ENCODE measurements around the gene TSPAN4.

DNA sequence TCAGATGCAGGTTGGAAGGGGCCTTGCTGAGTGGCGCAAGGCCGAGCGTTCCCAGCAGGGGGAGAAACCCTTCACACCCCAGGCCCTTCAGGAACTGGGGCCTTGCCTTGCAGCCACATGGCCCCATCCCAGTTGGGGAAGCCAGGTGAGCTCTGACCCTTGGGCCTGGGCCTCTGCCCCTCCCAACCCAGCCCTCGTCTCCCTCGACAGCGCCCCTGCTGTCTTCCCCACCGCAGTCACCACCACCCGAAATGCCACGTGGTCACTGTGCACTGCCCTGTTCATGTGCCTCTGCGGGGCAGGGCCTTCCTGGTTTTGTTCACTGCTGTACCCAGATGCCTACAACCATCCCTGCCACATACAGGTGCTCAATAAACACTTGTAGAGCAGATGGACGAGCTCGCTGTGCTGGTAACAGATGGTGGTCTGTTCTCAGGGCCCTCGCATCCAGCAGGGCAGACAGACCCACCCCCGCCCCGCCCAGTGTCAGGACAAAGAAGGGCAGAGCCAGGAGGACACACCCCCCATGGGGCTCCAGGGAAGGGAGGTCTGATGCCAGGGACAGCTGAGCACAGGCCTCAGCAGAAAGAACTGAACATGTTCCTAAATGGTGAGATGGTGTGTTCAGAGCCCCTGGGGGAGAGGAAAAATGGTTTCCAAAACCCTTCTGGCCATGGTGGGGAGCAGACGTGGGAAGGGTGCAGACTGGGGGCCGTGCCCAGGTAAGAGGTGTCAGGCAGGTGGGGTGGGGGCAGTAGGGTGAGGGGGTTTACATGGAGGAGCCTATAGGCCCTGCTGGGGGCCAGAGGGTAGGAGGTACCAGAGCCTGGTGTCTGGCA, 4.0 kb upstream of the TSPAN4 start:
- TF ChIP-seq, protein P1, sequence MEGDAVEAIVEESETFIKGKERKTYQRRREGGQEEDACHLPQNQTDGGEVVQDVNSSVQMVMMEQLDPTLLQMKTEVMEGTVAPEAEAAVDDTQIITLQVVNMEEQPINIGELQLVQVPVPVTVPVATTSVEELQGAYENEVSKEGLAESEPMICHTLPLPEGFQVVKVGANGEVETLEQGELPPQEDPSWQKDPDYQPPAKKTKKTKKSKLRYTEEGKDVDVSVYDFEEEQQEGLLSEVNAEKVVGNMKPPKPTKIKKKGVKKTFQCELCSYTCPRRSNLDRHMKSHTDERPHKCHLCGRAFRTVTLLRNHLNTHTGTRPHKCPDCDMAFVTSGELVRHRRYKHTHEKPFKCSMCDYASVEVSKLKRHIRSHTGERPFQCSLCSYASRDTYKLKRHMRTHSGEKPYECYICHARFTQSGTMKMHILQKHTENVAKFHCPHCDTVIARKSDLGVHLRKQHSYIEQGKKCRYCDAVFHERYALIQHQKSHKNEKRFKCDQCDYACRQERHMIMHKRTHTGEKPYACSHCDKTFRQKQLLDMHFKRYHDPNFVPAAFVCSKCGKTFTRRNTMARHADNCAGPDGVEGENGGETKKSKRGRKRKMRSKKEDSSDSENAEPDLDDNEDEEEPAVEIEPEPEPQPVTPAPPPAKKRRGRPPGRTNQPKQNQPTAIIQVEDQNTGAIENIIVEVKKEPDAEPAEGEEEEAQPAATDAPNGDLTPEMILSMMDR (conservative IDR thresholded peaks at IDR 0.05; ENCODE audit: low read length), result no peak
- TF ChIP-seq EZH2phosphoT487 (IDR thresholded peaks at IDR 0.05; ENCODE audit: borderline replicate concordance, low read depth, low read length), result no peak

Measured in OCI-LY7 (cell line).